ENCODE measurements around the gene LYVE1. TPM values are rescaled to one million over a fixed set of nuclear protein-coding genes. Genes with fewer than 3 reads are reported as not detected.

LYVE1 gene
- total RNA-seq, 2 experiments from 2014 or later, result not detected

GRCh38 chr11:10606536-10607208 lies 38.2 kb upstream of the LYVE1 start:
- Histone ChIP-seq H3K27ac (ENCODE audit: low read depth in 1 of 2, low read length in 2 of 2) (no peak overlapping the region), H3K27me3 (ENCODE audit: control insufficient read depth in 1 of 2, insufficient read depth in 2 of 2, low read length in 2 of 2) (peaks cover 5 to 20% of the 10 kb centered on the region in 2 experiments), H3K4me1 (ENCODE audit: insufficient read depth, low read length) (peaks cover 3% of the 10 kb centered on the region), H3K36me3 (ENCODE audit: insufficient read depth, low read length) (no peaks in the 10 kb centered on the region), H3K4me3 (ENCODE audit: low read length) (no peak overlapping the region), H3K9me3 (ENCODE audit: control insufficient read depth in 1 of 2, insufficient read depth in 1 of 2, low read length in 2 of 2) (peaks cover 0 to 2% of the 10 kb centered on the region in 2 experiments)
- Mint-ChIP-seq H3K27me3 (peaks cover 34% of the 10 kb centered on the region), H3K9me3 (no peaks in the 10 kb centered on the region), H3K27ac (no peak overlapping the region), H3K4me1 (ENCODE audit: low read depth) (no peaks in the 10 kb centered on the region), H3K36me3 (ENCODE audit: low read depth) (no peaks in the 10 kb centered on the region), H3K4me3 (no peak overlapping the region)
- peak in 3 of 14 experiments; percentile 13 to 43 (median 35) for DNase-seq
- no peak for ATAC-seq (ENCODE audit: poor library complexity)
- ChIA-PET POLR2A (no interaction called here), CTCF (no interaction called here)
- no peak for TF ChIP-seq CTCF (IDR thresholded peaks at IDR 0.05)
- intact Hi-C loops (cut with DNase I, micrococcal nuclease), result no loop called here

GRCh38 chr11:10605941-10606381 lies 37.5 kb upstream of the LYVE1 start:
- no peak overlapping the region for H3K27ac Mint-ChIP-seq
- H3K9me3 Mint-ChIP-seq, result no peaks in the 10 kb centered on the region
- no peaks in the 10 kb centered on the region for H3K9me3 ChIP-seq (ENCODE audit: control insufficient read depth in 1 of 2, insufficient read depth in 1 of 2, low read length in 2 of 2)
- POLR2A ChIA-PET, result no interaction called here
- H3K27me3 ChIP-seq (ENCODE audit: control insufficient read depth in 1 of 2, insufficient read depth in 2 of 2, low read length in 2 of 2), result peaks cover 4 to 13% of the 10 kb centered on the region in 2 experiments
- no peak overlapping the region for H3K4me3 Mint-ChIP-seq
- H3K27me3 Mint-ChIP-seq, result peaks cover 27% of the 10 kb centered on the region
- H3K4me3 ChIP-seq (ENCODE audit: low read length), result no peak overlapping the region
- no peaks in the 10 kb centered on the region for H3K4me1 Mint-ChIP-seq (ENCODE audit: low read depth)
- no peaks in the 10 kb centered on the region for H3K36me3 Mint-ChIP-seq (ENCODE audit: low read depth)
- no peak overlapping the region for H3K27ac ChIP-seq (ENCODE audit: low read depth in 1 of 2, low read length in 2 of 2)
- DNase-seq (peak in 2 of 14 experiments; percentile 36 to 39), ATAC-seq (ENCODE audit: poor library complexity) (no peak)
- peaks cover 3% of the 10 kb centered on the region for H3K4me1 ChIP-seq (ENCODE audit: insufficient read depth, low read length)
- intact Hi-C loops (cut with DNase I, micrococcal nuclease), result no loop called here
- CTCF ChIA-PET, result no interaction called here
- TF ChIP-seq CTCF (IDR thresholded peaks at IDR 0.05), result no peak
- H3K36me3 ChIP-seq (ENCODE audit: insufficient read depth, low read length), result no peaks in the 10 kb centered on the region

GRCh38 chr11:10604798-10605197 lies 36.3 kb upstream of the LYVE1 start:
- no peak overlapping the region for H3K27ac ChIP-seq (ENCODE audit: low read depth in 1 of 2, low read length in 2 of 2)

More at GRCh38 chr11:10604798-10605197, 36.3 kb upstream of the LYVE1 start:
- CTCF ChIA-PET, result no interaction called here
- peaks cover 4 to 6% of the 10 kb centered on the region in 2 experiments for H3K27me3 ChIP-seq (ENCODE audit: control insufficient read depth in 1 of 2, insufficient read depth in 2 of 2, low read length in 2 of 2)
- peaks cover 3% of the 10 kb centered on the region for H3K4me1 ChIP-seq (ENCODE audit: insufficient read depth, low read length)
- Mint-ChIP-seq H3K36me3 (ENCODE audit: low read depth) (no peaks in the 10 kb centered on the region), H3K4me1 (ENCODE audit: low read depth) (no peaks in the 10 kb centered on the region), H3K27ac (no peak overlapping the region), H3K9me3 (no peaks in the 10 kb centered on the region), H3K4me3 (no peak overlapping the region), H3K27me3 (peaks cover 16% of the 10 kb centered on the region)
- intact Hi-C loops (cut with DNase I, micrococcal nuclease), result no loop called here
- H3K4me3 ChIP-seq (ENCODE audit: low read length), result no peak overlapping the region
- DNase-seq (no peak), ATAC-seq (ENCODE audit: poor library complexity) (no peak)
- TF ChIP-seq CTCF (IDR thresholded peaks at IDR 0.05), result no peak
- no peaks in the 10 kb centered on the region for H3K36me3 ChIP-seq (ENCODE audit: insufficient read depth, low read length)
- POLR2A ChIA-PET, result no interaction called here
- no peaks in the 10 kb centered on the region for H3K9me3 ChIP-seq (ENCODE audit: control insufficient read depth in 1 of 2, insufficient read depth in 1 of 2, low read length in 2 of 2)

Measured in CD4-positive, alpha-beta T cell (primary cell).